HepG2 (cell line): ENCODE data around the gene PDP2.

Experiments used
- BHLHE40 ChIP-seq: IDR thresholded peaks from 2 replicates; pipeline ENCODE4 v1.6.1; 2011; ENCODE audit warnings: low read length, improper control_type of control experiment
- FOXA1 ChIP-seq, 2 experiments: fragments of 450-650 bp in 1 of 2; sonication (generic) in 1 of 2; formaldehyde crosslinking in 1 of 2; IDR thresholded peaks; 2 replicates each; pipeline versions ENCODE4 v1.4.0 to v1.6.1; 2016 to 2020; ENCODE audit warnings: missing genetic modification reagents in 1 of 2
- FOXM1 ChIP-seq: sonication (generic); formaldehyde crosslinking; IDR thresholded peaks from 2 replicates; pipeline ENCODE4 v1.5.0; 2020; ENCODE audit warnings: missing genetic modification reagents
- JUN ChIP-seq: sonication (generic); formaldehyde crosslinking; IDR thresholded peaks from 2 replicates; pipeline ENCODE4 v1.4.0; 2020; ENCODE audit warnings: mild to moderate bottlenecking, missing genetic modification reagents
- JUNB ChIP-seq: sonication (generic); formaldehyde crosslinking; IDR thresholded peaks from 2 replicates; pipeline ENCODE4 v1.8.0; 2022; ENCODE audit warnings: missing genetic modification reagents, mild to moderate bottlenecking, borderline replicate concordance
- NFIB ChIP-seq: sonication (generic); formaldehyde crosslinking; IDR thresholded peaks from 2 replicates; pipeline ENCODE4 v1.9.0; 2021; ENCODE audit warnings: missing genetic modification reagents, mild to moderate bottlenecking, borderline replicate concordance
- NR2C2 ChIP-seq: sonication (generic); formaldehyde crosslinking; IDR thresholded peaks from 2 replicates; pipeline ENCODE4 v1.4.0; 2020; ENCODE audit warnings: missing genetic modification reagents, mild to moderate bottlenecking, moderate library complexity, borderline replicate concordance
- TF ChIP-seq, protein P1 (sequence below): sonication (generic); formaldehyde crosslinking; IDR thresholded peaks from 2 replicates; pipeline ENCODE4 v1.5.0; 2020; ENCODE audit warnings: mild to moderate bottlenecking, missing genetic modification reagents, moderate library complexity
- TF ChIP-seq, protein P2 (sequence below): IDR thresholded peaks from 2 replicates; pipeline ENCODE4 v1.6.1; 2016; ENCODE audit warnings: missing compliant biosample characterization, missing genetic modification reagents, borderline replicate concordance
- TF ChIP-seq, protein P3 (sequence below): sonication (generic); formaldehyde crosslinking; IDR thresholded peaks from 2 replicates; pipeline ENCODE4 v1.4.0; 2020; ENCODE audit warnings: missing genetic modification reagents
- TF ChIP-seq, protein P4 (sequence below): sonication (generic); formaldehyde crosslinking; IDR thresholded peaks from 2 replicates; pipeline ENCODE4 v1.4.0; 2020; ENCODE audit warnings: missing genetic modification reagents

DNA sequence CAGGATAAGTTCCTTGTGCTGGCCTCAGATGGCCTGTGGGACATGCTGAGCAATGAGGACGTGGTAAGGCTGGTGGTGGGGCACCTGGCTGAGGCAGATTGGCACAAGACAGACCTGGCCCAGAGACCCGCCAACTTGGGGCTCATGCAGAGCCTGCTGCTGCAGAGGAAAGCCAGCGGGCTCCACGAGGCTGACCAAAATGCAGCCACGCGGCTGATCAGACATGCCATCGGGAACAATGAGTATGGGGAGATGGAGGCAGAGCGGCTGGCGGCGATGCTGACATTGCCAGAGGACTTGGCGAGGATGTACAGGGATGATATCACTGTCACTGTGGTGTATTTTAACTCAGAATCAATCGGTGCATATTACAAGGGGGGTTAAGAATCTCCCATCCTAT is 5.2 kb downstream of the PDP2 start:
- TF ChIP-seq NFIB (CRISPR knock-in tag) (no peak), FOXA1 (IDR thresholded peaks at IDR 0.05) (no peak), FOXA1 (CRISPR knock-in tag; IDR thresholded peaks at IDR 0.05) (no peak), NR2C2 (CRISPR knock-in tag) (no peak), JUNB (CRISPR knock-in tag) (no peak), BHLHE40 (no peak), JUN (CRISPR knock-in tag) (no peak), FOXM1 (CRISPR knock-in tag) (no peak)
- TF ChIP-seq, protein P1, sequence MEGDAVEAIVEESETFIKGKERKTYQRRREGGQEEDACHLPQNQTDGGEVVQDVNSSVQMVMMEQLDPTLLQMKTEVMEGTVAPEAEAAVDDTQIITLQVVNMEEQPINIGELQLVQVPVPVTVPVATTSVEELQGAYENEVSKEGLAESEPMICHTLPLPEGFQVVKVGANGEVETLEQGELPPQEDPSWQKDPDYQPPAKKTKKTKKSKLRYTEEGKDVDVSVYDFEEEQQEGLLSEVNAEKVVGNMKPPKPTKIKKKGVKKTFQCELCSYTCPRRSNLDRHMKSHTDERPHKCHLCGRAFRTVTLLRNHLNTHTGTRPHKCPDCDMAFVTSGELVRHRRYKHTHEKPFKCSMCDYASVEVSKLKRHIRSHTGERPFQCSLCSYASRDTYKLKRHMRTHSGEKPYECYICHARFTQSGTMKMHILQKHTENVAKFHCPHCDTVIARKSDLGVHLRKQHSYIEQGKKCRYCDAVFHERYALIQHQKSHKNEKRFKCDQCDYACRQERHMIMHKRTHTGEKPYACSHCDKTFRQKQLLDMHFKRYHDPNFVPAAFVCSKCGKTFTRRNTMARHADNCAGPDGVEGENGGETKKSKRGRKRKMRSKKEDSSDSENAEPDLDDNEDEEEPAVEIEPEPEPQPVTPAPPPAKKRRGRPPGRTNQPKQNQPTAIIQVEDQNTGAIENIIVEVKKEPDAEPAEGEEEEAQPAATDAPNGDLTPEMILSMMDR (CRISPR knock-in tag), result no peak
- TF ChIP-seq, protein P2, sequence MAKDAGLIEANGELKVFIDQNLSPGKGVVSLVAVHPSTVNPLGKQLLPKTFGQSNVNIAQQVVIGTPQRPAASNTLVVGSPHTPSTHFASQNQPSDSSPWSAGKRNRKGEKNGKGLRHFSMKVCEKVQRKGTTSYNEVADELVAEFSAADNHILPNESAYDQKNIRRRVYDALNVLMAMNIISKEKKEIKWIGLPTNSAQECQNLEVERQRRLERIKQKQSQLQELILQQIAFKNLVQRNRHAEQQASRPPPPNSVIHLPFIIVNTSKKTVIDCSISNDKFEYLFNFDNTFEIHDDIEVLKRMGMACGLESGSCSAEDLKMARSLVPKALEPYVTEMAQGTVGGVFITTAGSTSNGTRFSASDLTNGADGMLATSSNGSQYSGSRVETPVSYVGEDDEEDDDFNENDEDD (CRISPR knock-in tag), result no peak
- TF ChIP-seq, protein P3, sequence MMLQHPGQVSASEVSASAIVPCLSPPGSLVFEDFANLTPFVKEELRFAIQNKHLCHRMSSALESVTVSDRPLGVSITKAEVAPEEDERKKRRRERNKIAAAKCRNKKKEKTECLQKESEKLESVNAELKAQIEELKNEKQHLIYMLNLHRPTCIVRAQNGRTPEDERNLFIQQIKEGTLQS (CRISPR knock-in tag), result no peak
- TF ChIP-seq, protein P4, sequence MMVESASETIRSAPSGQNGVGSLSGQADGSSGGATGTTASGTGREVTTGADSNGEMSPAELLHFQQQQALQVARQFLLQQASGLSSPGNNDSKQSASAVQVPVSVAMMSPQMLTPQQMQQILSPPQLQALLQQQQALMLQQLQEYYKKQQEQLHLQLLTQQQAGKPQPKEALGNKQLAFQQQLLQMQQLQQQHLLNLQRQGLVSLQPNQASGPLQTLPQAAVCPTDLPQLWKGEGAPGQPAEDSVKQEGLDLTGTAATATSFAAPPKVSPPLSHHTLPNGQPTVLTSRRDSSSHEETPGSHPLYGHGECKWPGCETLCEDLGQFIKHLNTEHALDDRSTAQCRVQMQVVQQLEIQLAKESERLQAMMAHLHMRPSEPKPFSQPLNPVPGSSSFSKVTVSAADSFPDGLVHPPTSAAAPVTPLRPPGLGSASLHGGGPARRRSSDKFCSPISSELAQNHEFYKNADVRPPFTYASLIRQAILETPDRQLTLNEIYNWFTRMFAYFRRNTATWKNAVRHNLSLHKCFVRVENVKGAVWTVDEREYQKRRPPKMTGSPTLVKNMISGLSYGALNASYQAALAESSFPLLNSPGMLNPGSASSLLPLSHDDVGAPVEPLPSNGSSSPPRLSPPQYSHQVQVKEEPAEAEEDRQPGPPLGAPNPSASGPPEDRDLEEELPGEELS (CRISPR knock-in tag), result no peak
